Measurements from ENCODE around the gene DCLK1.

DCLK1 gene

DNA sequence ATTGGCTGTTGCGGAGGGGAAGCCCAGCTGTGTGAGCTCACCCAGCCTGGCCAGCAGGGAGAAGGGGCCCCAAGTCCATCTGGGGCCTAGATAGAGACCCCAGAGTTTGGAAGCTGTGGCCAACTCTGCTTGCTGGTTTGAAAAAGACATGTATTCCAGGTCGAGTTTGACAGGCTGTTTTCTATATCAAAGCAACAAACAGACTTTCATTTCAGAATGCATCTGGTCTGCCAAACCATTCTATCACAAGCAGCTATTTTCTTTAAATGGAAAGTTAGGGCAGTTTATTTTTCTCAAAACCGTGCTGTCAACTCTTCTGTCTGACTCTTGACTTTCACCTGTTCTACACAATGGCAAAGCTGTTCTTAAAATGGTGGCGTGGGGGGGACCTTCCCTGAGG, 185.8 kb downstream of the DCLK1 start:
- no peak for DNase-seq (ENCODE audit: low spot score)

- DNase-seq (ENCODE audit: low spot score): no peak
Observed at GRCh38 chr13:35941374-35941773, 189.8 kb downstream of the DCLK1 start.

GRCh38 chr13:35940734-35941133, 190.4 kb downstream of the DCLK1 start:
- no peak for DNase-seq (ENCODE audit: low spot score)

- no peak for DNase-seq (ENCODE audit: low spot score)
Observed at GRCh38 chr13:35936246-35936978, 194.8 kb downstream of the DCLK1 start.

- no peak for DNase-seq (ENCODE audit: low spot score)
Observed at GRCh38 chr13:35930665-35931631, 200.2 kb downstream of the DCLK1 start.

DNA sequence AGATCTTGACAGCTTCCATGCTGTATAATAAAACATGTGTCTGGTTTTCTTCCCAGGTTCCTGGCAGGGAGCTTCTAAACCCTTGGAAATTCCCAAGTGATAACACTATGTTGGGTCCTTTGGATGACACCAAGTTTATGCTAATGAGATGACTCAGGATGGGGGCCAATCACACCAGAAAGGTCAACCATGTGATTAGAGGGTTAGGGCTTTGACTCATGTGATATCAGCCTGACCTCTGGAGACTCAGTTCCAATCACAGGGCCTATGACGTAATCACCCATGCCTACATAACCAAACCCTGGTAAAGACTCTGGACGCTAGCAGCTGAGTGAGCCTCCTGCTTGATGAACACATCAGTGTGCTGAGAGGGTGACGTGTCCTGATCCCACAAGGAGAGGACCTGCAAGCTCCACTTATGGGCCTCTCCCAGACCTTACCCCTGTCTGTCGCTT, 203.6 kb downstream of the DCLK1 start:
- DNase-seq (ENCODE audit: low spot score): peak; percentile 27

DNA sequence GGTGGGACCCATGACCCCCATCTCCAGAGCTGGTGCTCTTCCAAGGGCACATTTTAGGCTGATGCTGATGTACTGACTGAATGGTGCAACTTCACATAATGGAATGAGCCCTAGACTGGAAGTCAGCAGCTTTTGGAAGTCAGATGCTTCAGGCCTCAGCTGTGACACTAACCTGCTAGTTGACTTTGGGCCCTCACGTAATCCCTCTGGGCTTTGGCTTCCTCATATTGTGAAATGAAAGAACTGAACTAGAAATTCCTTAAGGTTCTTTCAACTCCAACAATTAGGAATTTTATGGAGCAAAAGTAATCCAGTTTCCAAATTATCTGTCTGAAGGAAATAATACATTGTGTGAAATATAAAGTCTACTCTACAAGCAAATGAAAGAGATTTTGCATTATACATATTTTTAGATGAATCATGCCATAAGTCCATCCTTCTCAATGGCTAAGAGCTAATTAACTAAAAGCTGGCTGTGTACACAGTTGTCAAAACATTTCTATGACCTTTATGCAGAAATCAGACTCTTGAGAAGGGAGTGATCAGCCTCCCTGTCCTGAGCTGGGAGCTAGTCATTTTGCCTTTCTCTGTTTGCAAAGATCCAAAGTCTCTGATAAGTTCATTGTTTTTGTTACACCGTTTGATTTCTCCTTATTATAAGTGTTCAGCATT, 204.2 kb downstream of the DCLK1 start:
- no peak for DNase-seq (ENCODE audit: low spot score)

- no peak for DNase-seq (ENCODE audit: low spot score)
Observed at GRCh38 chr13:35925669-35926068, 205.5 kb downstream of the DCLK1 start.

GRCh38 chr13:35923347-35923746, 207.8 kb downstream of the DCLK1 start:
- DNase-seq (ENCODE audit: low spot score): peak; percentile 78

GRCh38 chr13:35920816-35921215, 210.4 kb downstream of the DCLK1 start:
- no peak for DNase-seq (ENCODE audit: low spot score)

DNA sequence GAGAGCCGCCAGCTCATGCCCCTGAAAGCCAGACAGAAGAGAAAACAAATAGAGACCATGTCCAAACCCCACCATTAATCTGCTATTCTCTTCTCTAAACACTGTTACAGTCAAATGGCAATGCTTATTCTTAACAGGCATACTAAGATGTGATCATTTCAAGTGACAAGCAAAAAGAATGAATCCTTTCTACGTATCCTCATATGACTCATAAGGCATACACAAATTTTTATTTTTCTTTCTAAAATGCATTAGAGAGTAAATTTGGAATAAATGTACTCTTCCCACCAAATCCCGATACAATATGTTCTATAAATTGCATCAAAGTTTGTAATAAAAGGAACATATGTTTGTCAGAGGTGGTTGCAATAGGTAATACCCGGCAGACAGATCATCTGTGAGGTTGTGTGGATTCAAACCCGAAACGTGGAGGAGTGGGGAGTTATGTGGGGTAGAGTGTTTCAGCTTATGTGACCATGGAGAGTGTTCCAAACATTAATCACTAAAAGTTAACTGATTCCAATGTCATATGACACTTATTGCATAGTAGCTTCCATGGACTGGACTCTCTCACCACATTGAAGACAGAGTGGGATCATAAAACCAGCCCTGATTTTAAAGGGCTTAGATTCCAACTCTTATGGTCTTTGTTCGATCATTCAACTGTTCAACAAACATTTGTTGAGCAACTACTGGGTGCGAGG, 213.1 kb downstream of the DCLK1 start:
- peak; percentile 44 for DNase-seq (ENCODE audit: low spot score)

- no peak for DNase-seq (ENCODE audit: low spot score)
Observed at GRCh38 chr13:35917252-35917941, 213.8 kb downstream of the DCLK1 start.

DNA sequence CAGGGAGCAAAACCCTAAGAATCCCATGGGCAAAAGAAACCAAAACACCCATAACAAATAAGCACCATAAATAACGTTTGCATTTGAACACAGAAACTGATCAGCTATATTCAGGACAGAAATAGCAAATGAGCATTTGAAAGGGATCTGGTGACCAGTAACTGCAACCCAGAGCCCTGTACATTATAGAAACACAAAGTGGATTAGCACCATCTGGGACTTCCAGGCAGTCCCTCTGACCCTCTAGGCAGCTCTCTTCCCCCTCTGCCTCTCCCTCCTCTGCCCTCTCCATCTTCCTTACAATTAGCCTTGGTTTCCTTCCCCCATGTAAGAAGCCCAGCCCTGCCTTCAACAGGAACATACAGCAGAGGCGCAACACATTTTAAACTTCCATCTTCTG, 215.0 kb downstream of the DCLK1 start:
- no peak for DNase-seq (ENCODE audit: low spot score)

DNA sequence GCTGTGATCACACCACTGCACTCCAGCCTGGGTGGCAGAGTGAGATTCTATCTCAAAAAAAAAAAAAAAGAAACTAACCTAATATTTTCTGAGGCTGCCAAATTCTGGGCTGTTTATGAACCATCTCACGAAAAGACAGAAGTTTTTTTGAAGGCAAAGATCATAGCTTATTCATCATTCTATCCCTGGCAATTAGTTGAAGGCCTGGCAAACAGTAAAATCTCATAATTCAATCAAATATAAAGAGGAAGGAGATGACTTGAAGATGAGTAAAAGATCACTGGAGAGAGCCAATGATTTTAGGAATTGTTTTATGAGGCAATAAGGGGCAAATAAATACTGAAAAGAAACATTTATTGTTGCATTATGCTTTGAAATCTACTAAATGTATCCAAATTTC, 216.5 kb downstream of the DCLK1 start:
- peak; percentile 38 for DNase-seq (ENCODE audit: low spot score)

DNA sequence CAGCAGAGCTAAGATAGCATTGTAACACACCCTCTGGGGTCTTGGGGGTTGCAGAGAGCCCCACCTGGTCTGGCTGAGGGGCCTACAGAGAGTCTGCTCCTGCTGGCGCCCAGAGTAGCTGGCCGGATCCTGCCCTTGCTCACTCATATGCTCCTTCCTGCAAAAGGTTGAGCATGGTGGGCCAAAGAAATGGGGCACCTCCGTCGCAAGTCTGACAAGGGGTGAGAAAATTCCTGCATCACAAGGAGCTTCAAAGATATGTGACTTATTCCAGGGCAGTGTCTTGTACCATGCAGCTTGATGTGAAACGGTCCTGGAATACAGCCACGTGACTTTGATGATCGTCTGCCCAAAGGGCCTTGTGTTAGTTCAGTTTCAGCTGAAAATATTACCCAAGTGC, 218.3 kb downstream of the DCLK1 start:
- DNase-seq (ENCODE audit: low spot score): no peak

GRCh38 chr13:35909837-35910540, 221.2 kb downstream of the DCLK1 start:
- no peak for DNase-seq (ENCODE audit: low spot score)

DNA sequence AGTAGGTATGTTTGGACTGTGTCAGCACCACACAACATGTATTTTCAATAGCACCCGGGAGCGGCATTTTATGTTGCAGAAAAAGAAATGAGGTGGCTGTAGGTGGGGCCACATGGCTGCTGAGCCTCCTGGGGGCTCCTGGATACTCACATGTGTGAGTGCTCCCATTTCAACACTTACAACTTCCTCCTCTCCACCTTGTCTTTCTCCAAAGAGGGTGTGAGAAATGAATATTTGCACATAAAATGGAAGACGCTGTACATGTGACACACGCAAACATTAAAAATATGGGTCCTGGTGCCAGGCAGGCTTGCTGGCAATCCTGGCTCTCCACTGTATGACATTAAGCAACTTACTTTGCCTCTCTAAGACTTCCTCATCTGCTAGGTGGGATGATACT, 222.1 kb downstream of the DCLK1 start:
- DNase-seq (ENCODE audit: low spot score): no peak

DNA sequence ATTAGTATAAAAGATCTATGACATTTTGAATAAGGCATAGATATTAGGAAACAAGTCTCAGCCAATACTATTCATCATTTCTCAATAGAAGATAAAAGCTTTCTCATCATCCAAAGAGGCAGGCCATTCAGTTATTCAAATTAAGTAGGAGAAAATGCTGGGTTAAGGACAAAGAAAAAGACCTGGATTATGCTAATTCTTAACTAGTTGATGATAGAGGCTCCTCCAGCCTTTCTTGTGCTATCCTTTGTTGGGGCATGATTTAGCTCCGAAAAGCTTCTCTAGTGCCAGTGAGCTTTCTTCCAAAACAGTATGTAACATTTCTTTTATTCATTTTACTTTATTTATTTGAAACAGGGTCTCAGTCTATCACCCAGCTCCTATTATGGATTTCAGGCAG, 223.0 kb downstream of the DCLK1 start:
- no peak for DNase-seq (ENCODE audit: low spot score)

DNA sequence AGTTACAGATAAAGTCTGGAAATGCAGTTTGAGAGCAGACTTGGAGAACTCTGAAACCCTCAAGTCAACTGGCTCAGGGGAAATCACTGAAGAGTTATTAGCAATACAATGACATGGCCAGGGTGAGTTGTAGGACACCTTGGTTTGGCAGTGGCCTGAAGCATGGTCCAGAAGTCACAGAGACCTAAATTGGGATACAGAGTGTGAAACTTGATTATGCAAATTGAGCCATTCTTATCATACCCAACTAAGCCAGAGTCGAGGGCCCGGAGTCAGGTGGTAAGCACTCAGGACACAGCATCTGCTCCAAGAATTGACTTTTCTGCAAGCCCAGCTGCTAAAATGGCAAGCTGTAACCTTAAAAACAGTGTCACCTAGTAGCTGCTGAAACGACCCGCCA, 224.5 kb downstream of the DCLK1 start:
- DNase-seq (ENCODE audit: low spot score): no peak

DNA sequence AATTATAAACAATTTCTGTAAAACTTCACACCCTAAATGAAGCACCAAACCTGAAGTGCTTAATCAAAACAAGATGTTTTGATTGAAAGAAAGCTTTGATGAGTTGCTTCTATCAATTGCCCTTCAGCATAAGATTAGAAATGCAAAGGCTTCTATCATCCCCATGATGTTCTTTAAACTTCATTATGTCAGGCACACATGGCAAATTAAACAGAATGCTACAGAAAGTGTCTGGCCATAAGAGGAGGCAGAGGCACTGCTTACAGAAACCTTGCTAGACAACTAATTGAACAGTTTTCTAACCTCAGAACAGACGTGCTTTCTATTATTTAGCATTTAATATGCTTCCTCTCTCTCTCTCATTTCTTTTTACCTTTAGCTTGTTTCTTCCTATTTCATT, 228.1 kb downstream of the DCLK1 start:
- DNase-seq (ENCODE audit: low spot score): no peak

GRCh38 chr13:35898041-35898440, 233.1 kb downstream of the DCLK1 start:
- no peak for DNase-seq (ENCODE audit: low spot score)
